Neural progenitor cell (in vitro differentiated cells): ENCODE data around the gene PTGR3.

Experiments
- CTCF ChIP-seq: fragments of 200-600 bp; sonication (generic); IDR thresholded peaks from 2 replicates; pipeline ENCODE4 v1.5.1; 2017; ENCODE audit warnings: antibody characterized with exemption, mild to moderate bottlenecking
- EZH2 ChIP-seq: fragments of 200-600 bp; sonication (generic); IDR thresholded peaks from 2 replicates; pipeline ENCODE4 v1.6.1; 2017; ENCODE audit warnings: antibody characterized with exemption, mild to moderate bottlenecking, moderate library complexity

GRCh38 chr18:75252136-75252535 lies 43.2 kb upstream of the PTGR3 start:
- TF ChIP-seq EZH2 (no peak), CTCF (no peak)
